ENCODE results near the gene TREML2.

DNA sequence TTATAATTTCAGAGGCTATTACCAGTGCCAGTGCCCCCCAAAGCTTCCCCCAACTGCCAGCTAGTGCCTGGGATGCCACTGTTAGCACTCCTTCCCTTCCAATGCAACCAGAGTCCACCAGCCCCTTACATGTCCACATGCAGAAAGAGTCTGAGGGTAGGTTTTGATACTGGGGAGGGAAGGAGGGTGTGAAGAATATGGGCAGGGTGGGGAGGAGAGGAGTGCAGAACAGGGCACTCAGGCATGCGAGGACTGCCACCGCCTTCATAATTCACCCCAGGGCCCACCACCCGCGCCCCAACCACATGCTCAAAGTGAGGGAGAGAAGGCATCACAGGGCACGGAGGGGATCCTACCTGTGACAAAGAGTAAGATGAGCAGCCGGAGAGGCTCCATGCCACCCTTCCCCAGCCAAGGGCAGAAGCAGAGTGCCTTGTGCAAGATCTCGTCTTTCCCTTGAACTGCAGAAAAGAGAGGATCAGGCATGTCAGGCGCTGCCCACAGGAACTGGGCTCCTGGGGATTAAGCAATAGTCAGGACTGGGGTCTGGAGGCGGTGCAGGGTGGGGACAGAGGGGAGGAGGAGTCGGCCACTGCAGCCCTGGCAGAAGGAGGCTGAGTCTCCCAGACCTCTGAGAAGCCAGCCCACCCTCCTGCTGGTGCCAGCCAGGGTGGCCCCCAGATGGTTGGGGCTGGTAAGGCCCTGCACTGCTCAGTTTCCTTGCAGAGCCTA lies 38.1 kb downstream of the TREML2 start, which contains the start of gene TREM2:
- TF ChIP-seq, protein P1, sequence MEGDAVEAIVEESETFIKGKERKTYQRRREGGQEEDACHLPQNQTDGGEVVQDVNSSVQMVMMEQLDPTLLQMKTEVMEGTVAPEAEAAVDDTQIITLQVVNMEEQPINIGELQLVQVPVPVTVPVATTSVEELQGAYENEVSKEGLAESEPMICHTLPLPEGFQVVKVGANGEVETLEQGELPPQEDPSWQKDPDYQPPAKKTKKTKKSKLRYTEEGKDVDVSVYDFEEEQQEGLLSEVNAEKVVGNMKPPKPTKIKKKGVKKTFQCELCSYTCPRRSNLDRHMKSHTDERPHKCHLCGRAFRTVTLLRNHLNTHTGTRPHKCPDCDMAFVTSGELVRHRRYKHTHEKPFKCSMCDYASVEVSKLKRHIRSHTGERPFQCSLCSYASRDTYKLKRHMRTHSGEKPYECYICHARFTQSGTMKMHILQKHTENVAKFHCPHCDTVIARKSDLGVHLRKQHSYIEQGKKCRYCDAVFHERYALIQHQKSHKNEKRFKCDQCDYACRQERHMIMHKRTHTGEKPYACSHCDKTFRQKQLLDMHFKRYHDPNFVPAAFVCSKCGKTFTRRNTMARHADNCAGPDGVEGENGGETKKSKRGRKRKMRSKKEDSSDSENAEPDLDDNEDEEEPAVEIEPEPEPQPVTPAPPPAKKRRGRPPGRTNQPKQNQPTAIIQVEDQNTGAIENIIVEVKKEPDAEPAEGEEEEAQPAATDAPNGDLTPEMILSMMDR (IDR thresholded peaks at IDR 0.05): no peak
- no peak for TF ChIP-seq RFX5 (IDR thresholded peaks at IDR 0.05; ENCODE audit: low read length)
- TF ChIP-seq TEAD4 (IDR thresholded peaks at IDR 0.05; ENCODE audit: borderline replicate concordance, insufficient read depth): no peak
